ENCODE measurements around the gene NUDT6.

NUDT6 gene

GRCh38 chr4:122932763-122933162, 10.4 kb upstream of the NUDT6 start:
- H3K4me3 ChIP-seq (ENCODE audit: low read length): no peak overlapping the region
- TF ChIP-seq CTCF (IDR thresholded peaks at IDR 0.05; ENCODE audit: insufficient read depth, low read depth, low read length, missing control alignments): no peak
- DNase-seq (ENCODE audit: low read depth): no peak

GRCh38 chr4:122930862-122931261, 8.5 kb upstream of the NUDT6 start:
- peak; percentile 14 for DNase-seq (ENCODE audit: low read depth)
- TF ChIP-seq CTCF (IDR thresholded peaks at IDR 0.05; ENCODE audit: insufficient read depth, low read depth, low read length, missing control alignments): peak; percentile 23
- H3K4me3 ChIP-seq (ENCODE audit: low read length): no peak overlapping the region

GRCh38 chr4:122928930-122929329, 6.5 kb upstream of the NUDT6 start:
- H3K4me3 ChIP-seq (ENCODE audit: low read length): no peak overlapping the region
- TF ChIP-seq CTCF (IDR thresholded peaks at IDR 0.05; ENCODE audit: insufficient read depth, low read depth, low read length, missing control alignments): no peak
- peak; percentile 38 for DNase-seq (ENCODE audit: low read depth)

GRCh38 chr4:122922877-122923511, 597 bp upstream of the NUDT6 start:
- no peak for TF ChIP-seq CTCF (IDR thresholded peaks at IDR 0.05; ENCODE audit: insufficient read depth, low read depth, low read length, missing control alignments)
- peak overlapping the region; percentile 86 for H3K4me3 ChIP-seq (ENCODE audit: low read length)
- DNase-seq (ENCODE audit: low read depth): peak; percentile 87

- peak overlapping the region; percentile 86 for H3K4me3 ChIP-seq (ENCODE audit: low read length)
- no peak for DNase-seq (ENCODE audit: low read depth)
These were observed 1.1 kb downstream of the NUDT6 start for GRCh38 chr4:122921300-122921699.

GRCh38 chr4:122920473-122920872, 1.9 kb downstream of the NUDT6 start:
- H3K4me3 ChIP-seq (ENCODE audit: low read length): no peak overlapping the region
- no peak for TF ChIP-seq CTCF (IDR thresholded peaks at IDR 0.05; ENCODE audit: insufficient read depth, low read depth, low read length, missing control alignments)
- no peak for DNase-seq (ENCODE audit: low read depth)

More at GRCh38 chr4:122921300-122921699, 1.1 kb downstream of the NUDT6 start:
- TF ChIP-seq CTCF (IDR thresholded peaks at IDR 0.05; ENCODE audit: insufficient read depth, low read depth, low read length, missing control alignments): no peak

- no peak for DNase-seq (ENCODE audit: low read depth)
- TF ChIP-seq CTCF (IDR thresholded peaks at IDR 0.05; ENCODE audit: insufficient read depth, low read depth, low read length, missing control alignments): no peak
- H3K4me3 ChIP-seq (ENCODE audit: low read length): no peak overlapping the region
These were observed 4.7 kb downstream of the NUDT6 start for GRCh38 chr4:122917731-122918130.
